ENCODE measurements around the gene SMPD3. TPM values are rescaled to one million over a fixed set of nuclear protein-coding genes. Genes with fewer than 3 reads are reported as not detected.

The SMPD3 gene
- total and polyA plus RNA-seq, 2 of the 4 experiments (the other 2 are of a cell fraction): not detected

GRCh38 chr16:68379472-68380347 is 68.6 kb downstream of the SMPD3 start (continued):
- TF ChIP-seq ELK1 (IDR thresholded peaks at IDR 0.05; ENCODE audit: borderline replicate concordance, low read depth, low read length): no peak

Measured in IMR-90 (cell line).